OCI-LY7 (cell line): Measurements from ENCODE around the gene SIK2. TPM values are rescaled to one million over a fixed set of nuclear protein-coding genes. Genes with fewer than 3 reads are reported as not detected.

Source experiments
- BruUV-seq: library from RNA; stranded (reverse); fragments of 400-500 nt; replicated peaks from 2 replicates; lab custom pipeline; 2021; lab: Mats Ljungman, UMichigan
- CTCF ChIA-PET: fragments of 300-600 bp; sonication (Branson Sonifier 250); formaldehyde crosslinking; loops from one replicate; lab custom pipeline; 2022; ENCODE audit warnings: antibody characterized with exemption; ENCODE audit not compliant: unreplicated experiment; lab: Charles Lee
- POLR2A ChIA-PET: fragments of 300-600 bp; sonication (Branson Sonifier 250); formaldehyde crosslinking; loops from one replicate; lab custom pipeline; 2022; ENCODE audit warnings: antibody characterized with exemption; lab: Charles Lee
- DNase-seq: peaks from one replicate; pipeline ENCODE4 v3.0.0-alpha.2; 2015; ENCODE audit warnings: low spot score
- H2AFZ ChIP-seq: fragments of 200-600 bp; sonication (generic), shearing (Covaris generic); 2 replicates; pipeline ENCODE4 v1.6.1; 2014; ENCODE audit warnings: mild to moderate bottlenecking, antibody characterized with exemption, low read length, moderate library complexity
- H3K27ac ChIP-seq: fragments of 200-600 bp; sonication (generic); 2 replicates; pipeline ENCODE4 v1.5.1; 2014; ENCODE audit warnings: mixed run types, low read depth, mild to moderate bottlenecking, moderate library complexity, low read length, inconsistent platforms; ENCODE audit not compliant: poor library complexity, severe bottlenecking
- H3K36me3 ChIP-seq: fragments of 200-600 bp; sonication (generic); 2 replicates; pipeline ENCODE4 v1.6.1; 2014; ENCODE audit warnings: mild to moderate bottlenecking, antibody characterized with exemption, low read length, moderate library complexity, mixed read lengths; ENCODE audit not compliant: insufficient read depth
- H3K4me1 ChIP-seq: fragments of 200-600 bp; sonication (generic); 2 replicates; pipeline ENCODE4 v1.5.1; 2014; ENCODE audit warnings: mild to moderate bottlenecking, low read length; ENCODE audit not compliant: insufficient read depth, poor library complexity, severe bottlenecking
- H3K4me2 ChIP-seq: fragments of 200-600 bp; sonication (generic); 2 replicates; pipeline ENCODE4 v1.6.1; 2014; ENCODE audit warnings: mild to moderate bottlenecking, low read length
- H3K4me3 ChIP-seq: fragments of 200-600 bp; sonication (generic); 2 replicates; pipeline ENCODE4 v1.5.1; 2014; ENCODE audit warnings: mild to moderate bottlenecking, low read depth, low read length; ENCODE audit not compliant: poor library complexity, severe bottlenecking
- H3K79me2 ChIP-seq: fragments of 200-600 bp; sonication (generic); 2 replicates; pipeline ENCODE4 v1.6.1; 2016; ENCODE audit warnings: low read depth, mild to moderate bottlenecking, low read length, moderate library complexity, mixed read lengths; ENCODE audit not compliant: insufficient read depth
- H3K9me2 ChIP-seq: fragments of 200-600 bp; sonication (generic); 2 replicates; pipeline ENCODE4 v1.6.1; 2016; ENCODE audit warnings: mild to moderate bottlenecking, low read length, mixed read lengths; ENCODE audit not compliant: insufficient read depth
- H3K9me3 ChIP-seq: fragments of 200-600 bp; sonication (generic); 2 replicates; pipeline ENCODE4 v1.6.1; 2014; ENCODE audit warnings: mild to moderate bottlenecking, mixed run types, low read length, mixed read lengths
- H4K20me1 ChIP-seq: fragments of 200-600 bp; sonication (generic); 2 replicates; pipeline ENCODE4 v1.6.1; 2014; ENCODE audit warnings: mild to moderate bottlenecking, antibody characterized with exemption, low read length, moderate library complexity, mixed read lengths; ENCODE audit not compliant: insufficient read depth
- EZH2phosphoT487 ChIP-seq: fragments of 200-600 bp; sonication (generic); IDR thresholded peaks from 2 replicates; pipeline ENCODE4 v1.6.1; 2018; ENCODE audit warnings: low read depth, borderline replicate concordance, mild to moderate bottlenecking, mixed run types, antibody characterized with exemption, low read length, moderate library complexity, mixed read lengths
- intact Hi-C: fragments of 100-400 bp; cut with micrococcal nuclease; formaldehyde crosslinking; loops from one replicate; pipeline ENCODE4 v1.10.0; 2022; ENCODE audit not compliant: unreplicated experiment
- total RNA-seq, 2 experiments: library from RNA; depleted of rRNA in 1 of 2; stranded (reverse); fragments of >200 nt in 1 of 2; shearing (Covaris generic) in 1 of 2; gene quantifications; 2 replicates each; pipeline ENCODE4 v1.2.3, GENCODE V29; 2014 to 2022
- TF ChIP-seq, protein P1 (sequence below): fragments of 200-600 bp; sonication (generic); conservative IDR thresholded peaks from 2 replicates; pipeline ENCODE4 v1.5.1; 2014; ENCODE audit warnings: mild to moderate bottlenecking, antibody characterized with exemption, low read length, moderate library complexity, mixed read lengths

Gene SIK2
- total RNA-seq, 2 experiments from 2014 or later: 9.8 to 16.9 TPM

DNA sequence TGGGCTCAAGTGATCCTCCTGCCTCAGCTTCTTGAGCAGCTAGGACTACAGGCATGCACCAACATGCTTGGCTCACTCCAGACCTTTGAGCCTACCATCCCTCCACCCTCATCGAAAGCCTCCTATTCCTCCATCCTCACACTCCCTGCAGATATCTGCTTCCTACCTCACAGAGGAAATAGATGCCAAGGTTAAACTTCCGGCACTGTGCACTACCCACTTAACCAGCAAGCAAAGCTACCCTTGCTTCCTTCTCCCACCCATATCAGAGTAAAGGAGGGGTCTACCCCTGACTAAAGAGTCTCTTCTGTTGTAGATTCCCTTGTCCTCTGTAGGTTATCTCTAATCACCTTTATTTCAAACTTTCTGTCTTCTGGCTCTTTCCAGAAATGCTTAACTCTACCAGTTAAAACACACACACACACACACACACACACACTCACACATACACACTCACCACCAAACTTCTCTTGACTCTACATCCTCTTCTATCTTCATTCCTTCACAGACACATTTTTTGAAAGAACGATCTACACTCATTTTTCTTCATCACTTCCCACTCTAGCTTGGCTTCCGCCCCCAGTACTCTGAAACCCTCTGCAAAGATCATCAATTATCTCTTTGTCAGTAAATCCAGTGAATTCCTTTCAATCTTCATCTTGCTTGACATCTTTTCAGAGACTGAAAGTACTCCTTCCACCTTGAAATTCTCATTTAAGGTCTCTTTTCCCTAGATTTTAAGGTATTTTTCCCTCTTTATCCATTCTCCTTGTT, 10.9 kb upstream of the SIK2 start:
- peak overlapping the region; percentile 9; the same call in 1 of the 2 replicates for H3K4me2 ChIP-seq
- H3K4me3 ChIP-seq: no peak overlapping the region
- H3K9me3 ChIP-seq: peaks cover 6% of the 10 kb centered on the region; the same call in 1 of the 2 replicates
- peak; percentile 47 for DNase-seq
- peak overlapping the region; percentile 67 for H2AFZ ChIP-seq
- H3K79me2 ChIP-seq: no peaks in the 10 kb centered on the region
- CTCF ChIA-PET: interaction anchor here (0.8 to 1.2 kb wide), 2 partner anchors 19 to 183 kb away, joined by 3 read pairs; no protein-coding TSS in a partner anchor
- POLR2A ChIA-PET: interaction anchor here (0.8 to 1.8 kb wide), 4 partner anchors 9 to 186 kb away, joined by 4 to 9 read pairs (median 4); no protein-coding TSS in a partner anchor
- no peaks in the 10 kb centered on the region for H4K20me1 ChIP-seq
- no TSS peak for BruUV-seq
- intact Hi-C loops: no loop called here
- H3K36me3 ChIP-seq: no peaks in the 10 kb centered on the region
- peaks cover 11% of the 10 kb centered on the region for H3K4me1 ChIP-seq
- no peak overlapping the region for H3K27ac ChIP-seq
- no peaks in the 10 kb centered on the region for H3K9me2 ChIP-seq
- TF ChIP-seq, protein P1, sequence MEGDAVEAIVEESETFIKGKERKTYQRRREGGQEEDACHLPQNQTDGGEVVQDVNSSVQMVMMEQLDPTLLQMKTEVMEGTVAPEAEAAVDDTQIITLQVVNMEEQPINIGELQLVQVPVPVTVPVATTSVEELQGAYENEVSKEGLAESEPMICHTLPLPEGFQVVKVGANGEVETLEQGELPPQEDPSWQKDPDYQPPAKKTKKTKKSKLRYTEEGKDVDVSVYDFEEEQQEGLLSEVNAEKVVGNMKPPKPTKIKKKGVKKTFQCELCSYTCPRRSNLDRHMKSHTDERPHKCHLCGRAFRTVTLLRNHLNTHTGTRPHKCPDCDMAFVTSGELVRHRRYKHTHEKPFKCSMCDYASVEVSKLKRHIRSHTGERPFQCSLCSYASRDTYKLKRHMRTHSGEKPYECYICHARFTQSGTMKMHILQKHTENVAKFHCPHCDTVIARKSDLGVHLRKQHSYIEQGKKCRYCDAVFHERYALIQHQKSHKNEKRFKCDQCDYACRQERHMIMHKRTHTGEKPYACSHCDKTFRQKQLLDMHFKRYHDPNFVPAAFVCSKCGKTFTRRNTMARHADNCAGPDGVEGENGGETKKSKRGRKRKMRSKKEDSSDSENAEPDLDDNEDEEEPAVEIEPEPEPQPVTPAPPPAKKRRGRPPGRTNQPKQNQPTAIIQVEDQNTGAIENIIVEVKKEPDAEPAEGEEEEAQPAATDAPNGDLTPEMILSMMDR: no peak
- no peak for TF ChIP-seq EZH2phosphoT487

DNA sequence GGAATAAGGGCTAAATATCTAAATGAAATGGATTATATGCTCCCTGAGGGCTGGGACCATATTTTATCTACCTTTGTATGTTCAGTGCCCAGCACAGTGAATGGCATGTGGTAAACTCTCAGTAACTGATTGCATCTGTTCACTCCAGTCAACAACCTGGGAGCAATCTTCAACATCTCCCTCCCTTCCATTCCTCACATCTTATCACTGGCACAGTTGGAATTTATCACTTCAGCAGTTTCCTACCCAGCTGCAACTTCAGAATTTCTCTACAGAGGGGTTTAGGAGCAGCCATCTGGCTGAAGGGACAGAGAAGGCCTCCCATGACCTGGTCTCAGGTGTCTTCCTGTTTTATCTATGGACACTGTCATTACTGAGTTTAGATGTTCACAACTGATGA, 9.8 kb upstream of the SIK2 start:
- no peaks in the 10 kb centered on the region for H4K20me1 ChIP-seq
- H3K9me3 ChIP-seq: peaks cover 6% of the 10 kb centered on the region; the same call in 1 of the 2 replicates
- POLR2A ChIA-PET: interaction anchor here (0.7 to 1.1 kb wide), 2 partner anchors 105 to 152 kb away, joined by 3 read pairs; no protein-coding TSS in a partner anchor
- CTCF ChIA-PET: no interaction called here
- H3K36me3 ChIP-seq: no peaks in the 10 kb centered on the region
- no peak overlapping the region for H3K4me2 ChIP-seq
- peaks cover 11% of the 10 kb centered on the region for H3K4me1 ChIP-seq
- H3K79me2 ChIP-seq: no peaks in the 10 kb centered on the region
- H3K9me2 ChIP-seq: no peaks in the 10 kb centered on the region
- intact Hi-C loops: no loop called here
- no peak overlapping the region for H2AFZ ChIP-seq
- no peak for TF ChIP-seq EZH2phosphoT487
- TF ChIP-seq, protein P1: no peak
- BruUV-seq: no TSS peak
- DNase-seq: no peak
- no peak overlapping the region for H3K4me3 ChIP-seq
- no peak overlapping the region for H3K27ac ChIP-seq
